PC-9 (cell line): Measurements from ENCODE around the gene HHAT.

Experiments
- EZH2 ChIP-seq: fragments of 200-600 bp; sonication (generic); IDR thresholded peaks from 2 replicates; pipeline ENCODE4 v1.8.0; 2017; ENCODE audit warnings: antibody characterized with exemption, low read depth
- TF ChIP-seq, protein P1 (sequence below): fragments of 200-600 bp; sonication (generic); conservative IDR thresholded peaks from 2 replicates; pipeline ENCODE4 v1.6.1; 2017; ENCODE audit warnings: mixed run types, antibody characterized with exemption, mild to moderate bottlenecking, moderate library complexity

DNA sequence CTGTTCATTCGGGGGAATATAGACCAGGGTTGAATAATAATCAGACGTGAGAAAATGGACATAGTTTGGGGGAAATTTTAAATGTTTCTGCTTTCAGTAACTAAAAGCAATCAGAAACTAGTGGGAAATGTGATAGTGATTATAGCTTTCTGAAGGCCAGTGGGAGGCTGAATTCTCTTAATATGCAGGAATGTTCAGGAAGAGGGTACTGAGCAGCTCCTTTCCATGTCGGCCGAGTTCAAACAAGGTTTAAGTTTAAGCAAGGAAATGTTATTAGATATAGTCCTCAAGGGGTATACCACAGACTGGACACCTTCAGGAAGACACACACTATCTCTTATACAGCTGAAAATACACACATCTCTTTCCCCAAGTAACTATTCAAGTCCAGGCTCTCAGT lies 105.5 kb downstream of the HHAT start:
- TF ChIP-seq, protein P1, sequence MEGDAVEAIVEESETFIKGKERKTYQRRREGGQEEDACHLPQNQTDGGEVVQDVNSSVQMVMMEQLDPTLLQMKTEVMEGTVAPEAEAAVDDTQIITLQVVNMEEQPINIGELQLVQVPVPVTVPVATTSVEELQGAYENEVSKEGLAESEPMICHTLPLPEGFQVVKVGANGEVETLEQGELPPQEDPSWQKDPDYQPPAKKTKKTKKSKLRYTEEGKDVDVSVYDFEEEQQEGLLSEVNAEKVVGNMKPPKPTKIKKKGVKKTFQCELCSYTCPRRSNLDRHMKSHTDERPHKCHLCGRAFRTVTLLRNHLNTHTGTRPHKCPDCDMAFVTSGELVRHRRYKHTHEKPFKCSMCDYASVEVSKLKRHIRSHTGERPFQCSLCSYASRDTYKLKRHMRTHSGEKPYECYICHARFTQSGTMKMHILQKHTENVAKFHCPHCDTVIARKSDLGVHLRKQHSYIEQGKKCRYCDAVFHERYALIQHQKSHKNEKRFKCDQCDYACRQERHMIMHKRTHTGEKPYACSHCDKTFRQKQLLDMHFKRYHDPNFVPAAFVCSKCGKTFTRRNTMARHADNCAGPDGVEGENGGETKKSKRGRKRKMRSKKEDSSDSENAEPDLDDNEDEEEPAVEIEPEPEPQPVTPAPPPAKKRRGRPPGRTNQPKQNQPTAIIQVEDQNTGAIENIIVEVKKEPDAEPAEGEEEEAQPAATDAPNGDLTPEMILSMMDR = no peak
- no peak for TF ChIP-seq EZH2
